K562 (cell line): ENCODE measurements around the gene SAPCD1. TPM values are rescaled to one million over a fixed set of nuclear protein-coding genes. Genes with fewer than 3 reads are reported as not detected.

Experiments used
- CREB3 ChIP-seq: fragments of 450-650 bp; conservative IDR thresholded peaks from 2 replicates; pipeline ENCODE4 v1.6.1; 2016; ENCODE audit warnings: missing genetic modification characterization, low read depth, mild to moderate bottlenecking, missing compliant biosample characterization, moderate library complexity
- MEF2D ChIP-seq: conservative IDR thresholded peaks from 2 replicates; pipeline ENCODE4 v1.6.1; 2016; ENCODE audit warnings: low read depth, missing genetic modification characterization, missing compliant biosample characterization
- NKRF ChIP-seq: fragments of 450-650 bp; IDR thresholded peaks from 2 replicates; pipeline ENCODE4 v1.6.1; 2016; ENCODE audit warnings: borderline replicate concordance
- OTX1 ChIP-seq: fragments of 450-650 bp; formaldehyde crosslinking; IDR thresholded peaks from 2 replicates; pipeline ENCODE4 v1.4.0; 2022; ENCODE audit warnings: mild to moderate bottlenecking
- POLR3A ChIP-seq: IDR thresholded peaks from 2 replicates; pipeline ENCODE4 v1.6.1; 2011; ENCODE audit warnings: borderline replicate concordance, mild to moderate bottlenecking, moderate library complexity; ENCODE audit not compliant: insufficient read length, insufficient read depth; ENCODE audit errors: extremely low read depth
- SMARCA5 ChIP-seq: fragments of 450-650 bp; IDR thresholded peaks from 2 replicates; pipeline ENCODE4 v1.6.1; 2016
- ZBTB40 ChIP-seq, 2 experiments: fragments of 450-650 bp in 1 of 2; sonication (generic) in 1 of 2; formaldehyde crosslinking in 1 of 2; IDR thresholded peaks; 2 replicates each; pipeline versions ENCODE4 v1.7.1 to v1.9.0; 2016 to 2022; ENCODE audit warnings: inconsistent platforms in 1 of 2, mild to moderate bottlenecking in 1 of 2, missing genetic modification reagents in 1 of 2
- ZNF609 ChIP-seq: sonication (generic); formaldehyde crosslinking; IDR thresholded peaks from 2 replicates; pipeline ENCODE4 v1.8.1; 2023; ENCODE audit warnings: missing genetic modification reagents, mild to moderate bottlenecking, borderline replicate concordance
- polyA plus RNA-seq, 8 experiments: library from polyadenylated mRNA; depleted of rRNA in 4 of 8; stranded (reverse) in 5 of 8; unstranded in 3 of 8; fragments of >200 nt; fragmentation: Nextera tagmentation in 2 of 8; fragmentation: Illumina TruSeq in 1 of 8; extraction: Ambion mirVana in 2 of 8; extraction: Trizol in 1 of 8; gene quantifications; 2 replicates each; pipeline versions ENCODE4 v1.2.1 to v1.2.3, GENCODE V29; 2011 to 2014; ENCODE audit warnings: inconsistent platforms in 1 of 8, missing spikeins in 1 of 8
- total RNA-seq, 7 experiments: library from RNA; depleted of rRNA in 6 of 7; stranded (reverse); fragments of >200 nt in 6 of 7; fragmentation: Illumina TruSeq in 2 of 7; extraction: Trizol in 2 of 7; gene quantifications; 2 replicates each; pipeline versions ENCODE4 v1.2.1 to v1.2.3, GENCODE V29; 2011 to 2021; ENCODE audit warnings: low replicate concordance in 1 of 7

SAPCD1 gene
- total and polyA plus RNA-seq, 9 of the 15 experiments (the other 6 are each of a cell fraction or from before 2014, with no cell fraction given): 2.6 to 30.2 (median 7.4) TPM

GRCh38 chr6:31806470-31807272 is 44.2 kb downstream of the SAPCD1 start, which contains the start of gene LSM2 (continued):
- TF ChIP-seq ZBTB40 (IDR thresholded peaks at IDR 0.05): peak; percentile 73
- TF ChIP-seq ZBTB40 (CRISPR knock-in tag; IDR thresholded peaks at IDR 0.05): no peak
- peak; percentile 44; the same call in 1 of the 2 replicates for TF ChIP-seq ZNF609
- TF ChIP-seq POLR3A: no peak
- TF ChIP-seq NKRF: peak; percentile 95
- no peak for TF ChIP-seq CREB3 (tag)
- no peak; the same call in 1 of the 2 replicates for TF ChIP-seq OTX1
- no peak for TF ChIP-seq MEF2D (tag)
- no peak for TF ChIP-seq SMARCA5
